OCI-M1 (cell line): ENCODE measurements around the gene FAR1.

ENCODE experiments used
- DNase-seq: peaks from one replicate; lab custom pipeline; 2025; lab: John Stamatoyannopoulos, UW

The FAR1 gene

DNA sequence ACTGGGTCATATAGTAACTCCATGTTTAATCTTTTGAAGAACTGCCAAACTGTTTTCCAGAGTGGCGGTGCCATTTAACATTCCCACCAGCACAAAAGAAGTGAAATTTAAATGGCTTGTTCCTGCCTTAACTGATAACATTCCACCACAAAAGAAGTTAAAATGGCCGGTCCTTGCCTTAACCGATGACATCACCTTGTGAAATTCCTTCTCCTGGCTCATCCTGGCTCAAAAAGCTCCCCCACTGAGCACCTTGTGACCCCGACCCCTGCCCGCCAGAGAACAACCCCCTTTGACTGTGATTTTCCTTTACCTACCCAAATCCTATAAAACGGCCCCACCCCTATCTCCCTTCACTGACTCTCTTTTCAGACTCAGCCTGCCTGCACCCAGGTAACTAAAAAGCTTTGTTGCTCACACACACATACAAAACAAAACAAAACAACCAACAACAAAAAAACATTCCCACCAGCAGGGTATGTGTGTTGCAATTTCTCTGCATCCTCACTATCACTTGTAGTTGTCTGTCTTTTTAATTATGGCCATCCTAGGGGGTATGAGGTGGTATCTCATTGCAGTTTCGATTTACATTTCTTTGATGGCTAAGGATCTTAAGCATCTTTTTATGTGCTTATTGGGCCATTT lies 109.0 kb downstream of the FAR1 start:
- DNase-seq, result no peak

GRCh38 chr11:13778345-13778744 lies 109.9 kb downstream of the FAR1 start:
- DNase-seq, result no peak

- DNase-seq, result no peak
Measured at GRCh38 chr11:13781153-13781552, 112.7 kb downstream of the FAR1 start.
